Glomerular endothelial cell (primary cell): ENCODE data around the gene LMBRD1. TPM values are rescaled to one million over a fixed set of nuclear protein-coding genes. Genes with fewer than 3 reads are reported as not detected.
A peak's percentile ranks its signal among the peaks of the same experiment; 100 is the strongest.
"Not testable (repeated sequence)": the region's sequence is repeated elsewhere in the genome, so short reads cannot be mapped to it uniquely, and the experiment has no call there.

Experiments used
- DNase-seq: peaks from one replicate; pipeline ENCODE4 v3.0.0-alpha.2; 2011; ENCODE audit warnings: low read depth, low spot score; ENCODE audit errors: extremely low read depth
- total RNA-seq: library from RNA; depleted of rRNA; stranded (reverse); fragments of >200 nt; gene quantifications from 2 replicates; pipeline ENCODE4 v1.2.3, GENCODE V29; 2015

The LMBRD1 gene
- 33.8 and 34.5 TPM in 2 replicates for total RNA-seq

GRCh38 chr6:69796642-69797390 lies at the start of gene LMBRD1:
LMBRD1 (minus strand) TSS chr6:69797010; CDS start chr6:69796881, 129 bp downstream.
- peak; percentile 44 for DNase-seq

GRCh38 chr6:69846312-69846711 lies 49.5 kb upstream of the LMBRD1 start:
- DNase-seq = no peak

GRCh38 chr6:69843189-69843588 lies 46.4 kb upstream of the LMBRD1 start:
- no peak for DNase-seq

GRCh38 chr6:69841862-69842261 lies 45.1 kb upstream of the LMBRD1 start:
- DNase-seq = no peak

GRCh38 chr6:69835414-69836179 lies 38.8 kb upstream of the LMBRD1 start:
- peak; percentile 20 for DNase-seq

GRCh38 chr6:69832558-69832957 lies 35.7 kb upstream of the LMBRD1 start:
- no peak for DNase-seq

- no peak for DNase-seq
These were observed 30.6 kb upstream of the LMBRD1 start for GRCh38 chr6:69827276-69827893.

GRCh38 chr6:69825904-69826303 lies 29.1 kb upstream of the LMBRD1 start:
- no peak for DNase-seq

- not testable (repeated sequence) for DNase-seq
These were observed 27.5 kb upstream of the LMBRD1 start for GRCh38 chr6:69824355-69824754.

GRCh38 chr6:69820438-69820837 lies 23.6 kb upstream of the LMBRD1 start:
- no peak for DNase-seq

- no peak for DNase-seq
These were observed 23.2 kb upstream of the LMBRD1 start for GRCh38 chr6:69820018-69820417.

GRCh38 chr6:69819138-69819537 lies 22.3 kb upstream of the LMBRD1 start:
- DNase-seq = no peak

GRCh38 chr6:69818223-69818930 lies 21.6 kb upstream of the LMBRD1 start:
- no peak for DNase-seq

- no peak for DNase-seq
These were observed 20.5 kb upstream of the LMBRD1 start for GRCh38 chr6:69817358-69817757.

- DNase-seq = no peak
These were observed 19.8 kb upstream of the LMBRD1 start for GRCh38 chr6:69816569-69816968.

- DNase-seq = no peak
These were observed 19.2 kb upstream of the LMBRD1 start for GRCh38 chr6:69816026-69816425.

GRCh38 chr6:69813508-69813907 lies 16.7 kb upstream of the LMBRD1 start:
- DNase-seq = no peak

GRCh38 chr6:69812746-69813427 lies 16.1 kb upstream of the LMBRD1 start:
- DNase-seq = no peak

- no peak for DNase-seq
These were observed 6.2 kb upstream of the LMBRD1 start for GRCh38 chr6:69802995-69803394.

GRCh38 chr6:69801711-69802110 lies 4.9 kb upstream of the LMBRD1 start:
- no peak for DNase-seq
